Bronchial epithelial cell (primary cell): ENCODE results near the gene SIRPB1. TPM values are rescaled to one million over a fixed set of nuclear protein-coding genes. Genes with fewer than 3 reads are reported as not detected.
"Not testable (repeated sequence)": the region's sequence is repeated elsewhere in the genome, so short reads cannot be mapped to it uniquely, and the experiment has no call there.

Experiments used
- DNase-seq: peaks from one replicate; pipeline ENCODE4 v3.0.0-alpha.2; 2010; ENCODE audit warnings: low read depth
- FAIRE-seq: peaks from 2 replicates; lab custom pipeline; 2011; peaks lifted over from hg19 to GRCh38; lab: Jason Lieb, UNC
- H3K27me3 ChIP-seq: 2 replicates; pipeline ENCODE4 v1.5.1; 2011; ENCODE audit warnings: low read length; ENCODE audit not compliant: control insufficient read depth, insufficient read depth
- H3K36me3 ChIP-seq: 2 replicates; pipeline ENCODE4 v1.5.1; 2011; ENCODE audit warnings: low read length; ENCODE audit not compliant: control insufficient read depth, insufficient read depth
- H3K4me3 ChIP-seq: 2 replicates; pipeline ENCODE4 v1.5.1; 2011; ENCODE audit warnings: mild to moderate bottlenecking, low read depth, low read length, control low read depth
- total RNA-seq: library from RNA; depleted of rRNA; stranded (reverse); fragments of >200 nt; gene quantifications from 2 replicates; pipeline ENCODE4 v1.2.1, GENCODE V29; 2014
- TF ChIP-seq, protein P1 (sequence below): IDR thresholded peaks from 2 replicates; pipeline ENCODE4 v1.5.1; 2011; ENCODE audit warnings: mild to moderate bottlenecking, moderate library complexity, low read length, control low read depth, inconsistent platforms; ENCODE audit not compliant: insufficient read depth, severe bottlenecking

Gene SIRPB1
- total RNA-seq, 1 donor from 2014 or later, result not detected

GRCh38 chr20:1648101-1648500 is 28.3 kb upstream of the SIRPB1 start:
- DNase-seq (no peak), FAIRE-seq (no peak)
- no peaks in the 10 kb centered on the region for H3K27me3 ChIP-seq
- TF ChIP-seq, protein P1, sequence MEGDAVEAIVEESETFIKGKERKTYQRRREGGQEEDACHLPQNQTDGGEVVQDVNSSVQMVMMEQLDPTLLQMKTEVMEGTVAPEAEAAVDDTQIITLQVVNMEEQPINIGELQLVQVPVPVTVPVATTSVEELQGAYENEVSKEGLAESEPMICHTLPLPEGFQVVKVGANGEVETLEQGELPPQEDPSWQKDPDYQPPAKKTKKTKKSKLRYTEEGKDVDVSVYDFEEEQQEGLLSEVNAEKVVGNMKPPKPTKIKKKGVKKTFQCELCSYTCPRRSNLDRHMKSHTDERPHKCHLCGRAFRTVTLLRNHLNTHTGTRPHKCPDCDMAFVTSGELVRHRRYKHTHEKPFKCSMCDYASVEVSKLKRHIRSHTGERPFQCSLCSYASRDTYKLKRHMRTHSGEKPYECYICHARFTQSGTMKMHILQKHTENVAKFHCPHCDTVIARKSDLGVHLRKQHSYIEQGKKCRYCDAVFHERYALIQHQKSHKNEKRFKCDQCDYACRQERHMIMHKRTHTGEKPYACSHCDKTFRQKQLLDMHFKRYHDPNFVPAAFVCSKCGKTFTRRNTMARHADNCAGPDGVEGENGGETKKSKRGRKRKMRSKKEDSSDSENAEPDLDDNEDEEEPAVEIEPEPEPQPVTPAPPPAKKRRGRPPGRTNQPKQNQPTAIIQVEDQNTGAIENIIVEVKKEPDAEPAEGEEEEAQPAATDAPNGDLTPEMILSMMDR, result no peak
- no peak overlapping the region for H3K4me3 ChIP-seq
- H3K36me3 ChIP-seq, result no peaks in the 10 kb centered on the region

DNA sequence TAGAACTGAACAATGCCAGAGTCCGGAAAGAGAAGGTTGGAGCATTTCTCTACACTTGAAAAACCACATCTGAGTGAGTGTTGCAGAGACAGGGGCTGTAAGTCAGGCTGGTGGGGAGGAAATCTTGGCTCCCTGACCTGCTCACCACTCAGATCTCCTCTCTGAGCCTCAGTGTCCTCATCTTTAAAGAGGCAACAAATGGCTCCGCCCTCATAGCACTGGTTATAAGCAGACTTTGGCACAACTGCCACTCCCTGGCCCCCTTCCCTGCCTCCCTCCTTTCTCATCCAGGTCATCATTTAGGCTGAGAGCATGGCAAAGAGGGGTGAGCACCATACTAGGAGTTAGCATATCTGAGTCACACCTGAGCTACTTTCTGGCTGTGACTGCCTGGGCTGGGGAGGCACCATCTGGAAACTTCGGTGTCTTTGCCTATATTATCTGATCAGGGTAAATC is 27.2 kb upstream of the SIRPB1 start:
- DNase-seq (no peak), FAIRE-seq (peak; percentile 28)
- H3K4me3 ChIP-seq, result no peak overlapping the region
- no peaks in the 10 kb centered on the region for H3K36me3 ChIP-seq
- H3K27me3 ChIP-seq, result no peaks in the 10 kb centered on the region
- TF ChIP-seq, protein P1, result no peak

GRCh38 chr20:1644101-1644962 is 24.5 kb upstream of the SIRPB1 start:
- TF ChIP-seq, protein P1, result no peak
- DNase-seq (no peak), FAIRE-seq (no peak)
- no peaks in the 10 kb centered on the region for H3K27me3 ChIP-seq
- H3K36me3 ChIP-seq, result no peaks in the 10 kb centered on the region
- no peak overlapping the region for H3K4me3 ChIP-seq

DNA sequence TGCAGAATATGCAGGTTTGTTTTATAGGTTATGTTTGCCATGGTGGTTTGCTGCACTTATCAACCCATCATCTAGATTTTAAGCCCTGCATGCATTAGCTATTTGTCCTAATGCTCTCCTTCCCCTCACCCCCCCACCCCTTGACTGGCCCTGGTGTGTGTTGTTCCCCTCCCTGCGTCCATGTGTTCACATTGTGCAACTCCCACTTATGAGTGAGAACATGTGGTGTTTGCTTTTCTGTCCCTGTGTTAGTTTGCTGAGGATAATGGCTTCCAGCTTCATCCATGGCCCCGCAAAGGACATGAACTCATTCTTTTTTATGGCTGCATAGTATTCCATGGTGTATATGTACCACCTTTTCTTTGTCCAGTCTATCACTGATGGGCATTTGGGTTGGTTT is 18.8 kb upstream of the SIRPB1 start:
- not testable (repeated sequence) for FAIRE-seq, H3K36me3 ChIP-seq, DNase-seq, H3K4me3 ChIP-seq, H3K27me3 ChIP-seq

- no peak for DNase-seq
- TF ChIP-seq, protein P1, result no peak
- Histone ChIP-seq H3K27me3 (no peaks in the 10 kb centered on the region), H3K36me3 (no peaks in the 10 kb centered on the region), H3K4me3 (no peak overlapping the region)
- FAIRE-seq, result no peak
Observed at GRCh38 chr20:1637755-1638154, 17.9 kb upstream of the SIRPB1 start.

- no peak for DNase-seq
- Histone ChIP-seq H3K27me3 (no peaks in the 10 kb centered on the region), H3K36me3 (no peaks in the 10 kb centered on the region), H3K4me3 (no peak overlapping the region)
- TF ChIP-seq, protein P1, result no peak
- no peak for FAIRE-seq
Observed at GRCh38 chr20:1637226-1637625, 17.4 kb upstream of the SIRPB1 start.
